RPMI7951 (cell line): ENCODE data around the gene ARMC7. TPM values are rescaled to one million over a fixed set of nuclear protein-coding genes. Genes with fewer than 3 reads are reported as not detected.
A peak's percentile ranks its signal among the peaks of the same experiment; 100 is the strongest.
"Not testable (repeated sequence)": the region's sequence is repeated elsewhere in the genome, so short reads cannot be mapped to it uniquely, and the experiment has no call there.

Experiments used
- DNase-seq: peaks from one replicate; pipeline ENCODE4 v3.0.0-alpha.2; 2012; ENCODE audit warnings: low read depth
- total RNA-seq: library from RNA; depleted of rRNA; stranded (reverse); fragments of >200 nt; shearing (Covaris generic); gene quantifications from 2 replicates; pipeline ENCODE4 v1.2.3, GENCODE V29; 2014

Gene ARMC7
- total RNA-seq, 1 experiment from 2014 or later = 3.7 TPM

DNA sequence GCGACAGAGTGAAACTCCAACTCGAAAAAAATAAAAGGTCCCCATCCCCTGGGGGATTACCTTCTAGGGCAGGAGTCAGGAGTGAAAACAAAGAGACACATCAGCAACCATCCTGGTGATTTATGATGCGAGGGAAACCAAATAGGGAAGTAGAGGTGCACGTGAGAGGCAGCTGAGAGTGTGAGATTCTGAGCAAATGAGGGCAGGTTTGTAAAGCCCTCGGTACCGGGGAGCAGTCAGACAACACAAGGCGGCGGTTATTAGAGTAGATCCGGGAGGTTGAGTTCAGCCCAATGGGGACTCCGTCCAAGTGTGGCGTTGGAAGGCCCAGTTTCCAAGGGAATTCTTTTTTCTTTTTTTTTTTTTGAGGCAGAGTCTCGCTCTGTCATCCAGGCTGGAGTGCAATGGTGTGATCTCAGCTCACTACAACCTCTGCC, 7.4 kb upstream of the ARMC7 start:
- DNase-seq = no peak

DNA sequence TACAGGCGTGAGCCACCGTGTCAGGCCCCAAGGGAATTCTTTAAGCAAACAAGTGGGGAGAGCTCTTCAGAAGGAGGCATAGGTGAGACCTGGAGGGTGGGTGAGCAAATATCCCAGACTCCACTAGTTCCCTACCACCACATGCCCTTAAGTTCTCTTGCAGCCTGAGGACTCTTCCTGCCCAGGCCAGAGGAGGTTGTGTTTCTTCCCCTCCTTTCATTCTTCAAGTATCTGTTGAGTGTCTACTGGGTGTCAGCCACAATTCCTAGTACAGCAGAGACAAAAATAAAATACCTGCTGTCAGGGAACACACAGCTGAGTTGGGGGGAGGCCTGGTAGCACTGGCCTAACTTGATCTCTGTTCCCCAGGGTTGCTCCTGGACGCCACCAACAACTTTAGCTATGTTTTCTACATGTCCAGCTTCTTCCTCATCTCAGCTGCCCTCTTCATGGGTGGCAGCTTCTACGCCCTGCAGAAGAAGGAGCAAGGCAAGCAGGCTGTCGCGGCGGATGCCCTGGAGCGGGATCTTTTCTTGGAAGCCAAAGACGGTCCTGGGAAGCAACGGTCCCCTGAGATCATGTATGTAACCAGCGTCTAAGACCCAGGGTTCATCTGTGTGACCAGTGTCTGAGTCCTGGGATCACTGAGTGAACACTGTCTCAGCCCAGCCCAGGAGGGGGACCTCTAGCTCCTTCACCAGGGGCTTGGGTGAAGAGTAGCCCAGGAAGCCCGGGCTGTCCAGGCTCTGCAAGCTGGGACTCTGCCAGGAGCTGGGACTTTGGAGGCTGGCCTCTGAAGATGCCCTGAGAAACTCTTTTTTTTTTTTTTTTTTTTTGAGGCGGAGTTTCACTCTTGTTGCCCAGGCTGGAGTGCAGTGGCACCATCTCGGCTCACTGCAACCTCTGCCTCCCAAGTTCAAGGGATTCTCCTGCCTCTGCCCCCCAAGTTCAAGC, 5.9 kb upstream of the ARMC7 start:
- no peak for DNase-seq

DNA sequence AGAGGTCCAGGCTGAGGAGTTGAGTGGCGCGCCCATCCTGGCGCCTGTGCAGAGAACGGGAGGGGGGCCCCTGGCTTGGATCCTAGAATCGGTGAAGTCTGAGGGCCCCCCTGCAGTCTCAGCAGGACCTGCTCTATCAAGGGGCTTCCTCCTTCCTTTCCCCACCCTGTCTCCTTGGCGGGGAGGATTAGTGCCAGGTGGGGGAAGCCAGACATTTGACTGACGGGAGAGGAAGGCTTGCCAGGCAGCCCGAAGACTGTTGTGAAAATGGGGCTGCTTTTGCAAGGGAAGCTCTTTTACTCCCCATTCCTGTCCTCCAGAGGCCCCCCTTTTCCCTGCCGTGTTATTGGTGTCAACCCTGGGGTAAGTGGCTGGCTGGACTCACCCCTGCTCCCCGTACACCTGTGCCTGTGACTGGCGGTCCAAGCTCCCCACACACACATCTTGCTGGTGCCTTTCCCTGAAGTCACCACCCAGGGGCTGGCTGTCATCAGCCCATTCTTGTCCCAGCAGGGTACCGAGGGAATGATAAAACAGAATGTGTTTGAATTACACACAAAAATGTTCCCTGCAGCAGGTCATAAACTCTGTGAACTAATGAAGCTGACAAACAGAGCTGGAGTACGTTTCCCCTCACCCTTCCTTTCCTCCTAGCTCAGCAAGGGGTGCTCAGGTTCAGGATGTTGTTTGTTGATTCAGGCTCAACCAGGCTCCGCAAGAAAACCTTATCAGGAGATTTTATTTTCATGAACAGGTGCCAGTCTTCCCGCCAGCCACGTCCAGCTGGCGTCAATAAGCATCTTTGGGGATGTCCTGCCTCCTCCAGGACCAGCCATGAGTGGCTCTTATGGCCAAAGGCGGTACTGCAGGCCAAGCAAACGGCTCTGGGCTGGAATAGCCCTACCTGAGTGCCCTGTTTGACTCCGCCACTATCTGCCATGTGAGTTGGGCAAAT, 4.4 kb upstream of the ARMC7 start:
- no peak for DNase-seq

DNA sequence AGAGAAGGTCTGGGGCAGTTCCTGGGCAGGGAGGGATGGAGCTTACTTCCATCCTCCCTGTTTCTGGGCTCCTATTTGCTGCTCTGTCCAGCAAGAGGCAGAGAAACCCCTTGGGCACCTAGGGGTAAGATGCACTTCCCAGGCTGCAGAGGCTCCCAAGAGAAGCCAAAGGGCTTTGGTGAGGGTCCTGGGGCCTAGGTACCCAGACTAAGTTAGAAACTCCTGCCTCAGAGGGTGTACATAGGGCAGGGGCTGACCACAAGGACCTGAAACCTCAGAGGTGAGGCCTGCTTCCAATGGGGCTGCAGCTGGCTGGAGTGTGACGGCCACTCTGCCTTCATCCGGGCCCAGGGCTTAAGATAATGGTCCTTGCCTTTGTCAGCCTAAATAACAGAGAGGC, 1.6 kb upstream of the ARMC7 start:
- no peak for DNase-seq

DNA sequence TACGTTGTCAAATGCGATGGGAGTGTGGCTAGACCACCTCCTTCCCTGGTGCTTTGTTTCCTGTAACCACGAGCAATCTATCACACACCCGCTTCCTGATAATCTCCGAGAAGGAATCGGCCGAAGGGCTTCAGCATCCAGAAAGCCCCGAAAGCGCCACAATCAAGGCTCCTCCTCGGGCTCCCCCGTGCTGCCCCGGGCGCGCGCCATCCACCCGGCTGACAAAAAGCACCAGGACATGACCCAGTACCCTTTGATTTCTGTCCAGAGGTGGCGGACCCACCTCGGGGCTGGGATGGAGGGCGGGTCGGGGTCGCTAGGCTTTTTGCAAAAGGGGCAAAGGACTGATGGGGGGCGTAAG, 743 bp upstream of the ARMC7 start:
- DNase-seq = no peak

DNA sequence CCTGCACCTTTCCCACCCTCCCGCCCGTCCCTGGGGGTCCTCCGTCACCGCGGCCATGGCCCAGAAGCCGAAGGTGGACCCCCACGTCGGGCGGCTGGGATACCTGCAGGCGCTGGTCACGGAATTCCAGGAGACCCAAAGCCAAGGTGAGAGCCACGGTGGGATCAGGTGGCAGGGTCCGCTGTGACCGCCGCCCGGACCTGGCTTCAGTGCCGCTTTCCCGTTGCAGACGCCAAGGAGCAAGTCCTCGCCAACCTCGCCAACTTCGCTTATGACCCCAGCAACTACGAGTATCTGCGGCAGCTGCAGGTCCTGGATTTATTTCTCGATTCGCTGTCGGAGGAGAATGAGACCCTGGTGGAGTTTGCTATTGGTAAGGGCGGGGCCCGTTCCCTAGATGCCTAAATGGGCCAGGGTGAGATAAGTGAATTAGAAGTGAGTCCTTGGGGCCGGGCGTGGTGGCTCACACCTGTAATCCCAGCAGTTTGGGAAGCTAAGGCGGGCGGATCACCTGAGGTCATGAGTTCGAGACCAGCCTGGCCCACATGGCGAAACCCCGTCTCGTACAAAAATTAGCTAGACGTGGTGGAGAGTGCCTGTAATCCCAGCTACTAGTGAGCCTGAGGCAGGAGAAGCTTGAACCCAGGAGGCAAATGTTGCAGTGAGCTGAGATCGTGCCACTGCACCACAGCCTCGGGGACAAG, 617 bp downstream of the ARMC7 start:
- DNase-seq = no peak

DNA sequence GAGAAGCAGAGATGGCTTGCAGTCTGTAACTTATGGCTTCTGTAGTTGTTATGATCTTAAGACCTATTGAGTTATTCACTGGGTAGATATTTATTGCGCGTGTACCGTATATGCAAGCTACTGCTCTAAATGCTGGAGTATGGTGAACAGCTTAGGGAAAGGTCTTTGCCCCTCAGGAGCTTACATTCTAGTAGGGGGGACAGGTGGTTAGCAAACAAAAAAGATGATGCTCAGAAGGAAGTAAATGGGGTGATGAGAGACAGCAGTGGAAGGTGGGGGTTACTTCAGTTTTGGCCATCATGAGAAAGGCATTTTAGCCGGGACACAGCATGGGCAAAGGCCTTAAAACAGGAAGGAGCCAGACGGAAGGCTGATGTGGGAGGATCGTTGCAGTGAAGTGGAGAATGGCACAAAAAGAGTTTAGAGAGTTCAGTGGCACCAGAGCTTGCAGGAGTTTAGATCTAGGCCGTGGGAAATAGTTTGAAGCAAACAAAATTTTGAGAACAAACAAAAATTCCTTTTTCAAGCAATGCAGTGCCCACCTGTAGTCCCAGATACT, 2.1 kb downstream of the ARMC7 start:
- no peak for DNase-seq

DNA sequence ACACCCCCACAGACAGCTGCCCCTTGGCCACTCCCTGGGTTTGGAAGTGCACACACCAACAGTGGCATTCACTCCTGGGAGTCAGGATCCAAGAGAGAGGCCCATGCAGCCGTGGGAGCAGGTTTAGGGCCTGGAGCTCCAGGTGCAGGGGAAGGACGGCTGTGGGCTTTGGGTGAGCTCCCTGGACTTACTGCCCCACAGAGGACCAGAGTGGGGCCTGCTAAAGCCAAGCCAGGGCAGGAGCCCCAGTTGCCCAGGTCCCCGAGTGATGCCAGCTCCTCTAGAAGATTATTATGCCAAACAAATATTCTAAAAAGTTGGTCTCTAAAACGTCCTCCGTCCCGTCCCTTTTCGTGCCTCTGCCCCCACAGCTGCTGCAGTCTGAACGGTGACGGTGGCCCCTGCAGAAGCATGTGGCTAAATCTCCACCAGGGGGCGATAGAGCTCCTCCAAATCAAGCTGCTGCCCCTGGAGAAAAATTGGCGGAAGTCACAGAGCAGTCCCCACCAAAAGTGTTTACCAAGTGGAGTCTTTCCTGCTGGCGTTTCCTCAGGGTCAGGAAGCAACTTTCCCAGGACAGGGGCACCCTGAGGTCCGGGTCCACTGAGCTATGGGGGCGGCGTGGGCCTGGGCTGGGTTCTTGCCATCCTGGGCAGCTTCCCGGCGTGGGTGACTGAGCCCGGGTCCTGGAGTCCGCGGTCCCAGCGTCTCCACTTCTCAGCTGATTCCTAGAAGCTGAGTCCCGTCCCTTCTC, 4.2 kb downstream of the ARMC7 start:
- peak; percentile 82 for DNase-seq

DNA sequence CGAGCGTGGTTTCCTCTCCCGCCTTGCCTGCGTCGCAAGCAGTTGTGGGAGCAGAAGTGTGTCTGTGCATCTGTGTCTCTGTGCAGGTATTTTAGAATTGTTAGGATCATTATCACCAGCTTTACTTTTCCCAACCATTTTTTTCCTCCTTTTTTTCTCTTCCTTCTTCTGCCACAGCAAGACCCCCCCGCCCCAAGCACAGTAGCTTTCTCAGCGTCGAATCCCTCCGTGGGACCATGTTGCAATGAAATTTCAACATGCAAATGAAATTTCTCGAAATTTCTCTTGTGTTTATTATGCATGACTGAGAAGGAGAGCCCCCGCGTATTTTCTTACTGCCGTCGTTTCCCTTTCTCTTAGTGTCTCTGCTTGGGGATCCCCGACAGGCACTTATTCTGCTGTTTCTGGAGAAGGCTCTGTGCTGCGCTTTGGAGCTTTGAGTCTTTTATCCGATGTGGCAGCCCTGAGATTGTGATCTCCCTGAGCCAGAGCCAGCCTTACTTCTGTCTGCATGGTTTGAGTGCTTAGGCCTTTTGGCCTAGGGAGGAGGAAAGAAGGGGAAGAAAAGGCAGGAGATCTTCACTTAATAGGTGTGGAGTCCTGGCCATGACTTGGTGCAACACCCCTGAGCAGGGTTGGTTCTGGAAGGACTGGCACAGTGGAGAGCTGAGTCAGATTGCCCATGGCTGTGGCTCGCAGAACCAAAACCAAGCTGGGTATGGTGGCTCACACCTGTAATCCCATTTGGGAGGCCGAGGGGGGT, 5.0 kb downstream of the ARMC7 start:
- DNase-seq = no peak

DNA sequence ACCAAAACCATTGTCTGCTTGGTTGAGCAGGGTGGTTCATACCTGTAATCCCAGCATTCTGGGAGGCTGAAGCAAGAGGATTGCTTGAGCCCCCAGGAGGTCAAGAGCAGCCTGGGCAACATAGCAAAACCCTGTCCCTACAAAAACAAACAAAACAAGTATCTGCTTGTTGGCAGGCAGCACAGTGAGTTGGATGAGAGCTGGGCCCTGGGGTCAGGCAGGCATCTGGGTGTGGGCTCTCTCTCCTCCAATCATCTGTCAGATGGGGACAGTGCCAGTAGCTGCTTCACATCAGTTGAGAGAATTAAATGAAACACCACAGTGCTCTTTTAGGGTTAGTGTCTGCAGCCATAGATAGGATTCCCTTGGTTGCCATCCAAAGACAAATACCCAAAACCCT, 5.8 kb downstream of the ARMC7 start:
- DNase-seq = no peak

DNA sequence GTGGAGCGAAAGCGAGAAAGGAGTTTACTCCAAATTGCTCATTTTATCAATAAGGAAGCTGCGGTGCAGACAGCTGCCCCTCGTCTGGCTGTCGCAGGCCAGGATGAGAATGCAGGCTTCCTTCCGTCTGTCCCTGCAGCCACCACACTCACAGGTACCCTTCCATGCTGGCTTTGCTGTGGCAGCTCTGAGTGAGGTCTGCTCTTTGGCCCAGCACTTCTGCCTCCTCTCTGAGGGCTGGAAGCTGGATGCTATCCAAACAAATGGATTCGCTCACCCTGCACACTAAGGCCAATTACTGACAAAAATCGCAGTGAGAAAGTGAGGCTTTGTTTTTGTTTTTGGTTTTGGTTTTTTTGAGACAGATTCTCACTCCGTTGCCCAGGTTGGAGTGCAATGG, 7.0 kb downstream of the ARMC7 start:
- DNase-seq = no peak

DNA sequence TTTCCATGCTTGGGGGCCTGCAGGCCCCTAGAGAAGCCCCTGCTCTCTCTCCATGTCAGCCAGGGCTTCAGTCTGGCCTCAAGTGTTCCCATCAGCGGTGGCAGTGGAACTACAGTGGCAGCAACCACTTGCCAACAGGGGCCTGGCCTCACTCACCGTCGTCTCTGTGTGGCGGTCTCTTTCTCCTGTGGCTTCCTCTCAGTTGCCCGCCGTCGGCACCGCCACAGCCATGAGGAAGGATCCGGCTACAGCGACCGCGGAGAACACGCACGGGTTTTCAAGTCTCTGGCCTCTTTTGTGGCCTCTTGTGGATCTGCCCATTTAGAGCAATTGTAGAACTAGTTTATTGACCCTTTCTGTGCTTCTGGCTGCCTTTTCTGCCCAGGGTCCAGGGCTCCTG, 8.5 kb downstream of the ARMC7 start:
- no peak for DNase-seq

DNA sequence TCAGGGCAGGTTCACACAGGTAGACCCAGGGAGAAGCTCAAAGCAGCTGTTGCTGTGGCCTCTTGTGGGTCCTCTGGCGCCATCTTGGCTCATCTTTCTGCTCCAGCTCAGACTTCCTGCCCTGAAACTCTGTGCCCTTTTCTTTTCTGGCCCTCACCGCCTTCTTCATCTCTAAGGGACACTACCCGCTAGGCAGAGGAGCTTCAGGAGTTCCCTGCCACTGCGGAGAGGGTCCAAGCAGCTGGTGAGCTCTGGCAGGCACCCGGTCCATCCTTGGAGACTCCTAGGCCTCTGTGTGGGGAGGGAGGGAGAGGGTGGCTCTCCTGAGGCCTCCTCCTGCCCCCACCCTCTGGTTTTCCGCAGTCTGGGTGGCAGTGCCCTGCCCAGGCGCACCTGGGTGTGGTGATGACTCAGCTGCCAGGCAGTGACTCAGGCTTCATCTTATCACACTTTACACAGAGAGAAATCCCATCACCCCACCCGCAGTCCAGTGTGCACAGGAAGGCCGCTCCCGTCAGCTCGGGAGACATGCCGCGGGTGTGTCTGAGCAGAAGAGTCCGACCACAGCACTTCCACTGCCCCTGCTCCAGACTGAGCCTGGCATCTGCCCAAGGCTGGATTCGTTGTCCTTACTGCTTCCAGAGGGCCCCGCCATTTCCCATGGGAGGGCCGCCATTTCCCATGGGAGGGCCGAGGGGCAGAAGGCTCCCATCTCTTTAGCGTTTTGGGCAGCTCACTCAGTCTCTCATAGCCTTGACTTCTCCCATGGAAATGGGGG, 14.5 kb downstream of the ARMC7 start:
- peak; percentile 98 for DNase-seq

DNA sequence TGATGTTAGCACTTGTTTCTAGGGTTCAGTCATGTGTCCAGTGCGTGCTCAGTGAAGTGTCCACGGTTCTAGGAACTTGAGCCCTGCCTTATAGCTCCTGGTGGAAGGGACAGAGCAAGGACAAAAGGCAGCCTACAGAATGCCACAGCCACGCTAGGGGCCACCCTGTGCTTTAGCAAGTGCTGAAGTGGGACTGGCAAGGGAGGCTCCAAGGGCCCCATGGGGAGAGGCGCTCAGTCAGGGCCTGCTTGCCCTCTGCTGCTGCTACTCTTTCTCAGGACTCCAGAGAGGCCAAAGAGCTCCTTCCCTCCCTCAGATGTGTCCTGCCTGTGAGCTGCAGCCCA, 15.0 kb downstream of the ARMC7 start:
- DNase-seq = no peak

DNA sequence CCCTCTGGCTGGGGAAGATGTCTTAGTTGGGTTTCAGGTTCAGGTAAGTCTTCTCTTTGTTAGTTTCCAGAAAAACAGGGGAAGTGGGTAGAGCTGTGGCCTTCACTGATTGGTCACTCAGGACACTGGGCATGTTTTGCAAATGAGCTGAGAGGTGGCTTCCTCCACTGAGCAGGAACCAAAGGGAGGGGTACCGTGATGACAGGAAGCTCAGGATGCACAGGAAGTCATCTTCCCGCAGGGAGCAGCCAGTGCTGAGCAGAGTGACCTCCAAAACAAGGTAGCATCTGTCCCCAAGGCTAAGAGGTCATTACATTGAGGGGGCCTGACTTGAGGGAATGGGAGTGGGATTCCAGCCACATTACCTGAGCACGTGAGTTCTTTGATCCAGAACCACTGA, 16.2 kb downstream of the ARMC7 start:
- no peak for DNase-seq

DNA sequence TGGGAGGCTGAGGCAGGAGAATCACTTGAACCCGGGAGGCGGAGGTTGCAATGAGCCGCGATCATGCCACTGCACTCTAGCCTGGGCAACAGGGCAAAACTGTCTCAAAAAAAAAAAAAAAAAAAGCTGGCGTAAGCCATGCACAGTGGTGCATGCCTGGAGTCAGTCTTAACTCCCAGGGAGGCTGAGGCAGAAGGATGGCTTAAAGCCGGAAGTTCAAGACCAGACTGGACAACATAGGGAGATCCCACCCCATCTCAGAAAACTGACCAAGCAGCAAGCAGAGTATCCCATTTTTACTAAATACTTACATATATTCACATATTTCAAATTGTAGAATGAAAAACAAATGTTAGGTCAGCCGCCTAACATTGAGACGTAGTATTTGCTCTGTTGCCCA, 17.2 kb downstream of the ARMC7 start:
- DNase-seq = no peak

DNA sequence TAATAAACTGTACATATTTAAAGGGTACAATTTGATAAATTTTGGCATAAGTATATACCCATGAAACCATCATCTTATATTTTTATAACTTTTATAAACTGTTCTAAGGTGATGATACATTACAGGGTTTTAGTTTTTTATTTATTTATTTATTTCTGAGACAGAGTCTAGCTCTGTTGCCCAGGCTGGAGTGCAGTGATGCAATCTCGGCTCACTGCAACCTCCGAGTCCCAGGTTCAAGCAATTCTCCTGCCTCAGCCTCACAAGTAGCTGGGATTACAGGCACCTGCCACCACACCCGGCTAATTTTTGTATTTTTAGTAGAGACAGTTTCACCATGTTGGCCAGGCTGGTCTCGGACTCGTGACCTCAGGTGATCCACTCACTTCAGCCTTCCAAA, 18.2 kb downstream of the ARMC7 start:
- not testable (repeated sequence) for DNase-seq

DNA sequence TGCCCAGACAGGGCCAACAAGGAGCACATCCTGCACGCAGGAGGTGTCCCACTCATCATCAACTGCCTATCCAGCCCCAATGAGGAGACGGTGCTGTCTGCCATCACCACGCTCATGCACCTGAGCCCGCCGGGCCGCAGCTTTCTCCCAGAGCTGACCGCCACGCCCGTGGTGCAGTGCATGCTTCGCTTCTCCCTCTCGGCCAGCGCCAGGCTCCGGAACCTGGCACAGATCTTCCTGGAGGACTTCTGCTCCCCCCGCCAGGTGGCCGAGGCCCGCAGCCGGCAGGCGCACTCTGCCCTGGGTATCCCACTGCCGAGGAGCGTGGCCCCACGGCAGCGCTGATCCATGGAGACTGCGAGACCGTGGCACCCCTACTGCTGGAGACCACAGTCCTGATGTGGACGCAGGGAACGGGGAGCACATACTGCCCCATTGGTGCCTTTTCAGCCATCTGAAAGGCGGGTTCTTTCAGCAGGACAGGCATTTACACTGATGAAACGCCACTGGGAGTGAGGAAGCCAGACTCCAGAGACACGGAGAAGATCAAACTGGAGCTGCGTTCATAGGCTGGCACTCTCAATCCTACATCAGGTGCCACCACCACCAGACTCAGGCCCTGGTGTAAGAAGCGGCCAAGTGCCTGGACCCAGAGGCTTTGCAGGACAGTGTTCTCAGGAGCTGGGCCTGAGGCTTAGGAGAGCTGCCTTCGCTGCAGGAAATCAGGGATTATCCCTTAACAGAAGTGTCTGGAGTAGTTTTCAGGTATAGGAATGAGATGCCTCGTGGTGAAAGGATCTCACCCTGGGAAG, 19.1 kb downstream of the ARMC7 start:
- DNase-seq = no peak

DNA sequence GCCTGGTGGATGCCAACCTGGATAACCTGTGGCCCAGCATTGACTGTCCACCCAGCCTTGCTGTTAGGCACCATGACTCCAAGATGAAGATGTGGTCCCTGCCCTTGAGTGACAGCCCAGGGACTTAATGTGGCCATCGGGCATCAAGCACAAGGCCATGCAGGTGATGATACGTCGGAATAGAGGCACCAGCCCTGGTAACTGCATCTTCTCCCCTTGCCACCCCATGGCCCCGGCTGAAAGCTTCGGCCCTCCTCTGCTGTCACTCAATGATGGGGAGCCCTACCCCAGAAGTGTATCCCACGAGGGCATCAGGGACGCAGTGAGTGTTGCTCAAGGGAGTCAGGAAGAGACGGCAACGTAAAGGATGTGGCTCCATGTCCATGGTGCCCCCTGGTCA, 19.8 kb downstream of the ARMC7 start:
- no peak for DNase-seq
